Keratinocyte (primary cell): ENCODE results near the gene BBX. TPM values are rescaled to one million over a fixed set of nuclear protein-coding genes. Genes with fewer than 3 reads are reported as not detected.

Source experiments
- DNase-seq: peaks from one replicate; pipeline ENCODE4 v3.0.0-alpha.2; 2011; ENCODE audit warnings: low read depth, missing footprints, low spot score
- FAIRE-seq: peaks from 2 replicates; lab custom pipeline; 2011; peaks lifted over from hg19 to GRCh38; lab: Jason Lieb, UNC
- H2AFZ ChIP-seq: 2 replicates; pipeline ENCODE4 v1.6.0; 2012; ENCODE audit warnings: low read length, control low read depth, inconsistent platforms; ENCODE audit not compliant: control insufficient read depth
- H3K27ac ChIP-seq: 2 replicates; pipeline ENCODE4 v1.5.1; 2011; ENCODE audit warnings: low read length; ENCODE audit not compliant: control insufficient read depth, insufficient read depth
- H3K27me3 ChIP-seq: 3 replicates; pipeline ENCODE4 v1.6.0; 2011; ENCODE audit warnings: low read length; ENCODE audit not compliant: control insufficient read depth, insufficient read depth; ENCODE audit errors: extremely low read depth
- H3K36me3 ChIP-seq, 2 experiments: 2 replicates in 1 of 2; 3 replicates in 1 of 2; pipeline ENCODE4 v1.5.1; 2011; ENCODE audit warnings: low read length in 2 of 2, mild to moderate bottlenecking in 1 of 2; ENCODE audit not compliant: control insufficient read depth in 2 of 2, insufficient read depth in 2 of 2; ENCODE audit errors: extremely low read depth in 1 of 2
- H3K4me1 ChIP-seq: 3 replicates; pipeline ENCODE4 v1.5.1; 2011; ENCODE audit warnings: low read length; ENCODE audit not compliant: control insufficient read depth, insufficient read depth; ENCODE audit errors: extremely low read depth
- H3K4me2 ChIP-seq: 3 replicates; pipeline ENCODE4 v1.6.0; 2011; ENCODE audit warnings: low read depth, low read length; ENCODE audit not compliant: control insufficient read depth, insufficient read depth; ENCODE audit errors: extremely low read depth
- H3K4me3 ChIP-seq, 3 experiments: fragments of 200-600 bp in 1 of 3; sonication (generic) in 1 of 3; 2 replicates in 2 of 3; 3 replicates in 1 of 3; pipeline ENCODE4 v1.5.1; 2011 to 2016; ENCODE audit warnings: low read length in 3 of 3, mild to moderate bottlenecking in 3 of 3, control low read depth in 2 of 3, inconsistent platforms in 1 of 3, low read depth in 1 of 3, mixed read lengths in 1 of 3, mixed run types in 1 of 3, moderate library complexity in 1 of 3; ENCODE audit not compliant: control insufficient read depth in 2 of 3, insufficient read depth in 2 of 3; ENCODE audit errors: extremely low read depth in 1 of 3
- H3K79me2 ChIP-seq: 2 replicates; pipeline ENCODE4 v1.6.0; 2012; ENCODE audit warnings: low read length; ENCODE audit not compliant: control insufficient read depth, insufficient read depth
- H3K9ac ChIP-seq: 3 replicates; pipeline ENCODE4 v1.6.0; 2011; ENCODE audit warnings: low read length; ENCODE audit not compliant: control insufficient read depth, insufficient read depth; ENCODE audit errors: extremely low read depth
- H3K9me1 ChIP-seq: 3 replicates; pipeline ENCODE4 v1.6.0; 2011; ENCODE audit warnings: low read length; ENCODE audit not compliant: control insufficient read depth, insufficient read depth; ENCODE audit errors: extremely low read depth
- H3K9me3 ChIP-seq: 2 replicates; pipeline ENCODE4 v1.5.1; 2012; ENCODE audit warnings: low read depth, low read length; ENCODE audit not compliant: control insufficient read depth
- H4K20me1 ChIP-seq: 3 replicates; pipeline ENCODE4 v1.6.0; 2011; ENCODE audit warnings: low read length; ENCODE audit not compliant: control insufficient read depth, insufficient read depth; ENCODE audit errors: extremely low read depth
- CTCF ChIP-seq, 3 experiments: IDR thresholded peaks in 1 of 3; conservative IDR thresholded peaks in 1 of 3; optimal IDR thresholded peaks in 1 of 3; 2 replicates in 2 of 3; 3 replicates in 1 of 3; pipeline versions ENCODE3 to v1.5.1; 2011; ENCODE audit warnings: low read length in 3 of 3, mild to moderate bottlenecking in 3 of 3, moderate library complexity in 2 of 3, control low read depth in 1 of 3, inconsistent platforms in 1 of 3; ENCODE audit not compliant: insufficient read depth in 2 of 3; ENCODE audit errors: extremely low read depth in 1 of 3
- EZH2 ChIP-seq: IDR thresholded peaks from one replicate; pipeline ENCODE4 v1.6.1; 2012; ENCODE audit warnings: inconsistent platforms, mild to moderate bottlenecking, low read length, moderate library complexity
- dilution Hi-C: fragments of 300-500 bp; cut with MboI; formaldehyde crosslinking; loops from one replicate; pipeline ENCODE4 v1.7.0; 2020; ENCODE audit warnings: low sequenced_read_pairs; ENCODE audit not compliant: extremely low pct_ligation_motif_present
- polyA plus RNA-seq, 5 experiments: library from polyadenylated mRNA; depleted of rRNA in 3 of 5; stranded (reverse) in 3 of 5; stranded (forward) in 1 of 5; unstranded in 1 of 5; fragments of >200 nt; gene quantifications; 1 replicate in 1 of 5; 2 replicates in 3 of 5; 3 replicates in 1 of 5; pipeline versions ENCODE4 v1.2.1 to v1.2.3, GENCODE V29; 2011 to 2012; ENCODE audit warnings: missing spikeins in 2 of 5, low read depth in 1 of 5, low replicate concordance in 1 of 5

BBX gene
- polyA plus RNA-seq, 1 donor (not counting 4 experiments of a cell fraction or from before 2014, with no cell fraction given) = 43.4 TPM

GRCh38 chr3:107596639-107597038, 73.9 kb downstream of the BBX start:
- Histone ChIP-seq H3K4me3 (no peak overlapping the region), H2AFZ (no peak overlapping the region), H4K20me1 (no peaks in the 10 kb centered on the region), H3K36me3 (no peaks in the 10 kb centered on the region), H3K4me1 (peaks cover 10% of the 10 kb centered on the region), H3K4me2 (no peak overlapping the region), H3K27ac (no peak overlapping the region), H3K9ac (no peak overlapping the region), H3K9me3 (no peaks in the 10 kb centered on the region), H3K27me3 (no peaks in the 10 kb centered on the region), H3K79me2 (no peaks in the 10 kb centered on the region), H3K9me1 (peaks cover 2% of the 10 kb centered on the region)
- DNase-seq (no peak), FAIRE-seq (no peak)
- dilution Hi-C loops = no loop called here
- TF ChIP-seq CTCF (optimal IDR thresholded peaks at IDR 0.05 in 1 of 3, IDR thresholded peaks at IDR 0.05 in 1 of 3, conservative IDR thresholded peaks at IDR 0.05 in 1 of 3; ENCODE audit: extremely low read depth in 1 of 3, insufficient read depth in 2 of 3, low read length in 3 of 3) = no peak
- no peak for TF ChIP-seq EZH2

- Histone ChIP-seq H3K4me2 (peak overlapping the region; percentile 88), H3K9me3 (no peaks in the 10 kb centered on the region), H3K4me3 (peak overlapping the region in 2 of 3 experiments; percentile 56 to 59), H3K27ac (peak overlapping the region; percentile 36), H4K20me1 (no peaks in the 10 kb centered on the region), H3K27me3 (no peaks in the 10 kb centered on the region), H2AFZ (peak overlapping the region; percentile 95), H3K4me1 (peaks cover 10% of the 10 kb centered on the region), H3K36me3 (no peaks in the 10 kb centered on the region), H3K9me1 (peaks cover 2% of the 10 kb centered on the region), H3K79me2 (no peaks in the 10 kb centered on the region), H3K9ac (peak overlapping the region; percentile 65)
- peak; percentile 84 for FAIRE-seq
- dilution Hi-C loops = no loop called here
- DNase-seq = no peak
- no peak for TF ChIP-seq EZH2
- no peak for TF ChIP-seq CTCF (optimal IDR thresholded peaks at IDR 0.05 in 1 of 3, IDR thresholded peaks at IDR 0.05 in 1 of 3, conservative IDR thresholded peaks at IDR 0.05 in 1 of 3; ENCODE audit: extremely low read depth in 1 of 3, insufficient read depth in 2 of 3, low read length in 3 of 3)
Measured at GRCh38 chr3:107598926-107599771, 76.4 kb downstream of the BBX start.
